Activated CD4-positive, alpha-beta T cell treated with anti-CD3 and anti-CD28 coated beads for 48 hours (primary cell): ENCODE results near the gene EIF2S2.

Experiments
- DNase-seq: peaks from one replicate; pipeline ENCODE4 v3.0.0-alpha.2; 2020

Gene EIF2S2

DNA sequence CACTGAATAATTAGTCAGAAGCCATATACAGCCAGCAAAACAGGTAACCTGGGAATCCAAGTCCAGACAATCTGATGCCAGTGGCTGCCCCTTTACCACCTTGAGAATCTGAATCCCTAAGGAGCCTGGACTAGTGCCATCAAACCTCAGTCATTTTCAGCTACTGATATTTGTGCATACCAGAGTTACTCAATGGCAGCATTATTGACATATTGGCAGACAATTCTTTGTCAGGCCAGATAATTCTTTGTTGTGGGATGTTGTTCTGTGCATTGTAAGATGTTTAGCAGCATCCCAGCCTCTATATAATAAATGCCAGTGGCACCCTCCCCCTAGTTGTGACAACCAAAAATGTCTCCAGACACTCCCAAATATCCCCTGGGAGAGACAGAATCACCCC, 3.2 kb upstream of the EIF2S2 start:
- DNase-seq: no peak

DNA sequence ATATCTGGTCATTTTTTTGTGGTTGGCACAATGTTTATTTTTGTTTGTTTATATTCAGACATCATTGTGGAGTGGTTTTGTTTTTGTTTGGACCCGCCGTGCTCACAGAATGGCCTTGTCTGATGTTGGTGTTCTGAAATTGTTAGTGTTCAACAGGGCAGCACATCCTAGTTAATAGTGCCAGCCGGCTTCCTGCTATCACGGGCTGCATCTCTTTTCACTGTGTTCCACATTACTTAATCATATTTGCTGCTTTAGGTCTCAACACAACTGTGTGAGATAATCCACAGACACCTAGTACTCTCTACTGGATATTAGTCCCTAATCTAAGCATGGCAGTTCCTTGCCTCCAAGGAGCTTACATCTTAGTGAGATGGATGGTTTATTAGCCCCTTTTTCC, 2.8 kb upstream of the EIF2S2 start:
- DNase-seq: no peak

DNA sequence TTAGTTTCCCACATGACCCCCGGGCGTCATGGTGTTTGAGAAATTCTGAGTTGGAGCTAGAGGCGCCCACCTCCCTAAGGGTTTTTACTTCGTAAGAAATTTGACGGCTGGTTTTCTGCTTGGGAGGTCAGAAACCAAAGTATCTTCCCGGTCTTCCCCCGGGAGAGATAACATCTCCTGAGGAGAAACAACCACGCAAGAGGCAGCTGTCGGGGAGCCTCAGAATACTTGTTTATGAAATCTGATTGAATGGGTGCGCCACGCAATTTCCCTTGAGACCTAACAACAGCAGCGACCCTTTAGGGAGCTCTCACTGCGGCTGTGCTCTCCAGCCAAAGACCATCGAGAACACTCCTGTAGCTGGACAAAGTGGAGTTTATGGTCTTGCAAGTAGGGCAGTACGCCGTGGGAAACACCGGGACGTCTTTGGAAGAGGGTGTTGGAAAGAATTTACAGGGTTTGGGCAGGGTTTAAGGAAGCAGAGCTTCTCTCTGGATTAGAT, 608 bp upstream of the EIF2S2 start:
- DNase-seq: no peak

DNA sequence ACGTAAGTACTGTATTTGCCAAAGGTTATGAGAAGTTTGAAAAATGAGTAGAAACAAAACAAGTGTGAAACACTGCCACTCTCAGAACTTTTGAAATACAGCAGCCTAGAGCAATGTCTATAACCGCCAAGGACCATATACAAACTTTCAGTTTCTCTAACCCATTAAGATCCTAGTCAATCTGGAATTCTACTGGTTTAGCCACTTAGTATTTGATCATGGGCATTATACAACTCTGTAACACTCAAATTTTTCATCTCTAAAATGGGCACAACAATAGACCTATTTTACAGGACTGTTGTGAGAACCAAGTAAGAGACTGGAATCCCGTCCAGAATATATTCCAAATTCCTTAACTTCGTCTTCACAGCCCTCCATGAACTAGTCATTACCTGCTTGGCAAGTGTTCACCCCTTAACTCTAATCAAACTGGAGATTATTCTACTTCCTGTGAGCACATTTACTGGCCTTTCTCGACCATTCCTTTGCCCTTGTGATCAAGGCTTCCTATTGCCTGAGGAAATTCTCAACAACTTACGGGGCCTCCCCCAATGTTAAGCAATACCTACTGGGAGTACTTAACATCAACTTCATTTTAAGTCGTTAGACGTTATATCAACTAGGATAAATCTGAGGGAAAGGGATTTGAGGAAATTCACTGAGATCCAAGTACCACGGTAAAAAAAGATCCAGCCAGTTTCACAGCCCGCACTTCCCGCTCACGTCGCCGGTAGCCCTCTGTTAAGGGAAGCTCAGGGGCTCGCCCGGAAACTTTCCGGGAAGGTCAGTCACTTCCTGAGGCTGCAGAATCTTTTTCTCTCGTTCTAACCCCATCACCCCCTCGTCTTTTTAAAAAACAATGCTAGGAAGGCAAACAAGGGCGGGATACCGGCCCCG, 1.1 kb downstream of the EIF2S2 start:
- peak; percentile 18 for DNase-seq

DNA sequence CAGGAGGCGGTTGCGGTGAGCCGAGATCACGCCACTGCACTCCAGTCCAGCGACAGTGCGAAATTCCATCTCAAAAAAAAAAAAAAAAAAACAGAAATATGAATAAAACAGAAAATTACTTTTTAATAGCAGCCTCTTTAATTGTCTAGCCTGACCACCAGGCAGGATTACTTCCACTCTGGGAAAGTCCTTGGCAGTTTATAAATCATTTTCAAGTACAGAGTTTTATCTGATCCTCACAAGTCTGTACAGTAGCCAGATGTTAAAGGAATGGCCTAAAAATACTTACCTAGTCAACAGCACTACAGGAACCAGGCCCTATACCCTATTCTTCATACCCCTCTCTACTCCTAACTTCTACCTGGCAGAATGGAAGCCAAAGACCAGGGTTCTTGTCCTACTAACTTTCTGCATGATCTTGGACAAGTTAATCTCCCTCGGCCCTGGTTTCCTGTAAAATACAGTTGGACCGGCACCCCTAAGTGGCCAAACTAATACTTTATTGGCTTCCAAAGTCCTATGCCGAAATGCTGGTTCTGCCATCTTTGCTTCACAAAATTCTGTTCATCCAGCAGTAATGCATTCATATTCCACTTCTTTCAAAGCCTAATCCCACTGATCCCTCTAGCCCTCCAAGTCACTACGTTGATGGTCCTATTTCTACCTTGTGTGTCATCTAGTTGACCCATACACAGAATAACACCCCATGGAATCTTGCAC, 1.9 kb downstream of the EIF2S2 start:
- no peak for DNase-seq

DNA sequence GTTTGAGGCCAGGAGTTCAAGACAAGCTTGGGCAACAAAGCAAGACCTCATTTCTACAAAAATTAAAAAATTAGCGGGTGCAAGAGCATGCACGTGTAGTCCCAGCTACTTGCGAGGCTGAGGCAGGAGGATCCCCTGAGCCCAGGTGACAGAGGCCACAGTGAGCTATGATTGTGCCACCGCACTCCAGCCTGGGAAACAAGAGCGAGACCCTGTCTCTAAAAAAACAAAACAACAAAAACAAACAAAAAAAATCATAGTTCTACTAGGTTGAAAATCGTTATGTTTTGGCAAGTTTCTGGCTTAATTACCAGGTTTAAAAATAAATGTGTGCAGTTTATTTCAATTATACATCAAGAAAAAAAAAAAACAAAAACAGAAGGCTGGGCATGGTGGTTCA, 2.6 kb downstream of the EIF2S2 start:
- no peak for DNase-seq

DNA sequence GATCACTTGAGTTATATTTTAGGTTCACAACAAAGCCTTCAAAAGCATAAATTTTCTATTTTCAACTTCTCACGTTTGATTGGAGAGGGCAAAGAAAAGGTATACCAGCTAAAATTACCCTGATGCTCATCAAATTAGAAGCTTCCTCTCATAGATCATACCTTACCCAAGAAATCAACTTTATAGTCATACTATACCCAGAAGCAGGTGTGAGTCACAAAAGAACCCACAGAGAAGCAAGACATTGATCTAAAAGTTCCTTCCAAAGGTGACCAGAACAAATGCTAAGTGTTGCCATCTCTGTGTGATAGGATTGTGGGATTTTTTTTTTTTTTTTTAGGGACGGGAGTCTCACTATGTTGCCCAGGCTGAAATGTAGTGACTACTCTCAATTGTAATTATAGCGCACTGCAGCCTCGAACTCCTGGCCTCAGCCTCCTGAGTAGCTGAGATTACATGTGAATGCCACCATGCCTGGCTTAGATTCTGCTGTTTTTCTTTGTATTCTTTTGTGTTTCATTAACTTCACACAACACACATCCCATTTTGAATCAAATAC, 3.3 kb downstream of the EIF2S2 start:
- no peak for DNase-seq

DNA sequence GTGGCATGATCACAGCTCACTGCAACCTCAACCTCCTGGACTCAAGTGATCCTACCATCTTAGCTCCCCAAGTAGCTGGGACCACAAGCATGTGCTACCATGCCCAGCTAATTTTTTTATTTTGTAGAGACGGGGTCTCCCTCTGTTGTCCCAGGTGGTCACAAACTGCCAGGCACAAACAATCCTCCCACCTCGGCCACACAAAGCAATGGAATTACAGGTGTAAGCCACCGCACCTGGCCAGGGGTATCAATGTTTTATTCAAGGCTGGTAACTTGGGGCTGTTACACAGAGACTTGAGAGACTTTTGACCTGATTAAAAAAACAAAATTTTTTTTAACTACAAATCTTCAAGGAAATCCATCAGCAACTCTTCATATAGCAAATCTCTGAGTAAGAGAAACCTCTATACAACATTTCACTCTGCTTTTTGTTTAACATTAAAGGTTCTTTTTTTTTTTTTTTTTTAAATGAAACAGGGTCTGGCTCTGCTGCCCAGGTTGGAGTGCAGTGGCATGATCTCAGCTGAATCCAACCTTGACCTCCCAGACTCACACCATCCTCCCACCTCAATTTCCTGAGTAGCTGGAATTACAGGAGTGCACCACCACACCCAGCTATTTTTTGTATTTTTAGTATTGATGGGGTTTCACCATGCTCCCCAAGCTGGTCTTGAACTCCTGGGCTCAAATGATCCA, 5.9 kb downstream of the EIF2S2 start:
- DNase-seq: no peak

DNA sequence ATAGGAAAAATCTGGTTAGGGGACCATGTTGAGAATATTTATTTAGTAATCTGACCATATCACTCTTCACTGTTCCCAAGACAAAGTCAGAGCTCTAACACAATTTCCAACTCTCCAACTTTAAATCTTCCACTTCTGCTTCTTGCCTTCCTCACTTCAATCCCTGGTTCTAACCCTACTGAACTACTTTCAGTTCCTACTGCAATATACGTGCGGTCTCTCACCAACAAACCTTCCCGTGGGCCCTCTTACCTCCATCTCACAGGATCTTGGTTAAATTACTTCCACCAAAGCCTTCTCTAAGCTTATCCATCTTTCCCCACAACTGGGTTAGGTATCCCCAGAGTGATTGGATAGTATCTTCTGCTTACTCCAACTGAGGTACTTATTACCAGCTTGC, 8.0 kb downstream of the EIF2S2 start:
- DNase-seq: no peak

DNA sequence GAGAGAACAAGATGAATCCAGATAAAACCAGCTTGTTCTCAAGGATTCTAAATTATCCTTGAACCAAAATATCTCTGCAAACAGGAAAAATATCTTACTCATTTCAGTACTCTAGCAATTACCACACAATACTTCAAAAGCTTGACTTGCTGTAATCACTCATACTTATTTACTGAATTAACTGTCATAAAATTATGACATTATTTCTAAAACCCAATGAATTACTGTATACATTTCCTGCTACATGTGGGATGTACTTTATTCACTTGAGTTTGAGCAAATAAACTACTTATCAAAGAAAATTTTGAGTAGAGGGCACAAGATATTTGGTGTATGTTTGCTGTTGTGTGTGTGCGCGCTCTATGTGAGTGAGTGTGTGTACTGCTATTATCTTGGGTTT, 9.7 kb downstream of the EIF2S2 start:
- DNase-seq: no peak

DNA sequence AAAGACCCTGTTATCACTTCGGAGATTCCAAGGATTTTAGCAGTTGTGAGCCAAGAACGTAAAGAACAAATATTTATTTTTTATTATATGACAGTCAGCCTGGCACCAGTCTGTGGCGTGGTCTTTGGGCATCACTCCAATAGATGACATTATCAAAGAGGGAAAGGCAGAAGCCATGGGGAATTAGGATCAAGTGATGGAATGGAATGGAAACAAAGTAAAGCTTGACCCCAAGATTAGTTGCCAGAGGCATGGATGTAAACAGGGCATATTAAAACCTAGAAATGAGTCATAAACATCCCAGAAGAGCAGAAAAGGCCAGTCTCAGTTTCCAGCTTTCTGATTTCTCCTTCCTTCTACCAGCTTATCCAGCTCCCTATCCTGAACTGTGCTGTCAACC, 11.5 kb downstream of the EIF2S2 start:
- no peak for DNase-seq

DNA sequence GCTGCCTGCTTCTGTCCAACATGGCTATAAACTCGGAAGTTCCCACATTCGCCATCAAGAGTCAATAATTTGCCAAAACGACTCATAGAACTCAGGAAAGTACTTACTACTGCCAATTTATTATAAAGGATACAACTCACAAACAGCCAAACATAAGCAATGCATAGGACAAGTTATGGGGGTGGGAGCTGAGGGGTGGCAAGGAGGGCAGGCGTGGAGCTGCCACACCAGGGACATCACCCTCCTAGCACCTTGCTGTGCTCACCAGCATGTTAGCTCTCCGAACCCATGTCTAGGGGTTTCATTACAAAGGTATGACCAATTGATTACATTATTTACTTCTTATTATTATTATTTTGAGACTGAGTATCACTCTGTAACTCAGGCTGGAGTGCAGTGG, 12.4 kb downstream of the EIF2S2 start:
- no peak for DNase-seq

DNA sequence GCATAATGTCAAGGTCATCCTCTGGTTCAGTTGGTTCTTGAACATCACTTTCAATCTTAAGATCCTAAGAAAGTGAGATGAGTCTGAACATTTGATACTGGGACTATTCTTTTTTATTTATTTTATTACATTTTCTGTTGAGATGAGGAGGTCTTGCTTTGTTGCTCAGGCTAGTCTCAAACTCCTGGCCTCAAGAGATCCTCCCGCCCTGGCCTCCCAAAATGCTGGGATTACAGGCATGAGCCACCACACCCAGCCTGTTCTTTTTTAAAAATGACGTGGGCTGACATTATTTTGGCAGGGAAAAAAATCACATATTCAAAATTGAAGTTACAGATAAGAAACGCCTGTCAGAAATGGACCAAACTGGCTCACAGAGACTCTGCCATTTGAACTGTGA, 13.5 kb downstream of the EIF2S2 start:
- DNase-seq: no peak

DNA sequence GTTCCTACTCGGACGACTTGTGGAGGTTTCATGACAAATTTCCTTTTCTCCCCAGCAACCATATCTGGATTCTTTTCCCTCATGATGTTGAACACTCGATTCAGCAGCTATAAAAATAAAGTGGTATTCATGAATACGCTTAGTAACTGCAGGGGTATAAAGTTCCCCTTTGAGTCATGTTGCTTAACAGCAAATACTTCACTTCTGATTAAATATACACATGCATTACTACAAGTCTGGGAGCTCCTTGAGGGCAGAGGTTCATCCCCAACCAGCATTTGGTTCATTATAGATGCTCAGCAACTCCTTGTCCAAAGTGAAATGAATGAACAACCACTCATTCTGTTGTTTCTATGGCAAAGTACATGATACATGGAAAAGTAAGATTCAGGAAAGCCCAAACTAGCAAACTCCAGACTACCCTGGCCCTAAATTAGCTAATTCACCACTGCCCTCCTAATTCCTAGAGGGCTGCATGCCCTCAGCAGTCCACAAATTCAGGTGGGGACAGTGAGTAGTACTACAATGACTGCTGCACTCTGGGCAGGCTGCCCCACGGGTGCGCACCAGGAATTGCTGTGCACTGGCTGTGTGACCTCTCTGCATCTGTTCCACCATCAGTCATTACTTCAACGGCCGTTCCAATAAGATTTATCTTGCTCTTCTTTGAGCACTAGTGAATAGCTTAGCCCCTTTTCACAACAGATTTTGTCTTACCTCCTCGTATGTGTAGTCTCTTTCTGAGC, 15.2 kb downstream of the EIF2S2 start:
- no peak for DNase-seq

DNA sequence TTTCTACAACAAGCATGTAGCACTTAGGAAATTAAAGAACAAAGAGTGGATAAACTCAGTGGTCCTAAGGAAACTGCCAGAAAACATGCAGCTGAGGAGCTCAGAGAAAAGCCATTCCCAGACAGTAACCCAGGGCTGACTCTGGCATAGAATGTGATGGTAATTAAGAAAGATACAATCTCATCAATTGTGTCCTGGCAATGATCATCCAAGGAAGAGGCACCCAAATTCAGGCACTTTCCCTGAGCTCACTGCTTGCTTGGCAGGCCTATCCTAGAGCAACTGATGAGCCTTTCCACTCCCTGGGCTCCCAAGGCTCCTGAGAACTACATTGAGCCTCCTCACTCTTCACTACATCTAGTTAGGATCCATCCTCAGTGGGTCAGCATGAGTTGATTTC, 16.2 kb downstream of the EIF2S2 start:
- no peak for DNase-seq

DNA sequence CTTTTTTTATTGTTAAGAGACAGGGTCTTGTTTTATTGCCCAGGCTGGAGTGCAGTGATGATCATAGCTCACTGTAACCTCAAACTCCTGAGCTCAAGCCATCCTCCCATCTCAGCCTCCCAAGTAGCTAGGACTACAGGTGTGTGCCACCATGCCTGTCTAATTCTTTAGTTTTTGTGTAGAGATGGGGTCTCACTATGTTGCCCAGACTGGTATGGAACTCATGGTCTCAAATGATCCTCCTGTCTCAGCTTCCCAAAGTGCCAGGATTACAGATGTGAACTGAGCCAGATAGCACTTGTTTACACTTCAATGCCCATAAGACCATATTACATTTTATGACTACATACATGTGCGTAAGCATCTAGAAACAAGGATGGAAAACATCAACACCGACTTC, 18.1 kb downstream of the EIF2S2 start:
- DNase-seq: no peak

DNA sequence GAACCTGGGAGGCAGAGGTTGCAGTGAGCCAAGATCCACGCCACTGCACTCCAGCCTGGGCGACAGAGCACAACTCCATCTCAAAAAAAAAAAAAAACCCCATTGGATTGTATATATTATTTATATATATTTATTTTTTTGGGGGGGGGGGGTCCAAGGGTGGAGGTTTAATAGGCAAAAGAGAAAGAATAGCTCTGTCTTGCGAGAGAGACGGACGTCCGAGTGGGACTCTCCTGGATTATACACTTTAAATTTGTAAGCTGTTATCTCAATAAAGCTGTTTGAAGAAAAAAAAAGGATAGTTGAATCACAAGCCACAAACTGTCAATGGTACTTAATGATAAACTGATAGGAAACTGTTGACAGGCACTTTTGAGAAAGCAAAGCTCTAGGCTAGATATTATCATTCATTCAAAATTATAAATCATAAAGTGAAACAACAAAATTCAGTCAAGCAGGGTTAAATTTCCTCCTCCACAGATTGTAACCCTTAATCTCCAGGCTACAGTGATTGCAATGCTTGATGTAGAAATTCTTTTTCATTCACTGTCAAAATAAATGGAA, 20.3 kb downstream of the EIF2S2 start:
- DNase-seq: no peak

DNA sequence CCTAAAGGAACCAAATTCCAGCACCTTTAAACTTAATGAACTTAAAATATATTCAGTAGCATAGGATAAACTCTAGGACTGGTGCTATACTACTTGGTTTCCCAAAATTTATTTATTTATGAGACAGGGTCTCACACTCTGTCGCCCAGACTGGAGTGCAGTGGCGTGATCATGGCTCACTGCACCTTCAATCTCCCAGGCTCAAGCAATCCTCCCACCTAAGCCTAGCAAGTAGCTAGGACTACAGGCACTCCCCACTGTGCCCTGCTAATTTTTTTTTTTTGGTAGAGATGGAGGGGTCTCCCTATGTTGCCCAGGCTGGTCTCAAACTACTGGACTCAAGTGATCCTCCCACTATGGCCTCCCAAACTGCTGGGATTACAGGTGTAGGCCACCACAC, 21.4 kb downstream of the EIF2S2 start:
- no peak for DNase-seq

DNA sequence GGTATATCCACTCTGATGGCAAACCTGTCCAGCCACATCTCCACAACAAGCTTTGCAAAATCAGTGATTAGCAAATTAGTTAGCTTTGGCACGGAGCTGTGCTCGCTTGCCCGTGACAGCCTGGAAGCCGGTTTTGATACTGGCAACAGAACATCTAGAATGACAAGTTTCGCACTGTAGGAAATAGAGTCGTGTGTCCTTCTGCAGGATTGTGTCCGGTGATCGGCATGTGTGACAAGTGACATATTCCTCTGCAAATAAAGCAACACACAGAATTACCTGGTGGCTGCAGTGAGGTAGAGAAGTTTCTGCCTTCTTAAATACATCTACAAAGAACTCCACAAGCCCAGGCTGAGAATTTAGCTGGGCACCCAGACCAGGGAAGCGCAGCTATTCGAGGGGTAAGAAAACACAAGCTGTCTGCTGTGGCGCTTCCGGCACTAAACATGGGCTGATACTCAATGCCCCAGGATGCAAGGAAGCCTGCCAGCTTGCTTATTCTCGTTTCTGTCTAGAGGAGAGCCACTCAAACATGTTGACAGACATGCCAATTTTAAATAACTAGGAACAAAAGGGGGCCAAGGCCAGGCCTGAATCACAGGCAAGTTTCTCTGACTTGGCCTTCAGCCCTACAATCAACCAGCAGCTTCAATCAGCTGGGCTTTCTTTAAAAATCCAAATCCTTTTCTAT, 22.2 kb downstream of the EIF2S2 start:
- DNase-seq: no peak

DNA sequence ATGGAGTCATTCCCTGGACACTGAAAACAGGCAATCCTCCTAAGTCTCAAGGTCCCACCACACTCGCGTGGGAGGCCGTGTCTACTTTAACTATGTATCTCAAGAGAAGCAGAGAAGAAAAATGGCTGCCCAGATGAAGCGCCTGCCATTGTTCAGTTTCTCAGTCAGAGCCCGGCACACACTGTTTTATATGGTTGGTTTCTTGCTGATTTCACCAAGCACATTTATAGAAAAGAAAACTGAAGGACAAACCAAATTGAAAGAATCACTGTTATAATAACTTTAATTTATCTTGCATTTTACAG, 22.9 kb downstream of the EIF2S2 start:
- DNase-seq: no peak

DNA sequence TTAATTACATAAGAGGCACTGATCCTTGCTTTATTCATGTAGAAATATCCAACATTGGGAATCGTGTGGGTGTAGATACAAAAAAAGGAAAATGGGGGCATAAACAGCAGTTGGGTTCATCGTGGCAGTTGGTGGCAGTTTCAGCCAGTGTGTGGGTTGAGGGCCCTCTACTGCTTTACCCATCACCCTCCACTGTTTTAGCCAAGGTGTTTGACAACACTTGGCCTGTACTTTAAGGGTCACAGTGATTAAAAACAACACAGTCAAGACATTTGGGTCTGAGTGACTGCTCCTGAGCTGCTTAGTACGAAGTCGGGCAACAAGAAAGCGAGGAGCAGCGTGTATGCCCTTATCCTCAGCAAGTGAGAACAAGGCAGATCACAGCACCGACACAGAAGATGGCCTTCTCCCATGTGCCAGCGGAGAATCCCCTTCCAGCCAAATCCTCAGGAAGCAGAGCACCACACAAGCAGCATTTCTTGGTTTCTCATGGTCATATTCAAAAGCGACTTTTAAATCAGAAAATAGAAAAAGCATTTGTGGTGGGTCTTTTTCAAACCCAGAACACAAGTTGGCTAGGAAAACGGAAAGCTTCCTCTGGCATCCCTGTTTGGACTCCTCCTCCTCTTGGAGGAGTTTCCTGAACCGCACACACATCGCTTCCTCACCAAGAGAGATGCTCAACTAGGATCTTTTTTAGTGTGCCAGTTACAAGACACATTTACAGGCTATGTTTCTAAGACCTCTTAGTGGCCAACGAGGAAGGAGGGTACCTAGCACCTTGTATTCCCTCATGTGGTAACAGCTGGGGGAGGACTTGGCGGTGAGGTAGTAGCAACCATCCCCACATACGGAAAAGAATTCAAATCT, 23.5 kb downstream of the EIF2S2 start:
- no peak for DNase-seq
